HG03139 (cell line): ENCODE results near the gene PTBP3.

Source experiments
- ATAC-seq: cut with Tn5 transposase; IDR thresholded peaks from one replicate; pipeline ENCODE4 v1.9.1; 2021; ENCODE audit not compliant: unreplicated experiment

PTBP3 gene

GRCh38 chr9:112174222-112174964 is 159.0 kb downstream of the PTBP3 start:
- peak; percentile 84 for ATAC-seq

GRCh38 chr9:112173489-112174221 is 159.8 kb downstream of the PTBP3 start:
- ATAC-seq, result no peak

- ATAC-seq, result no peak
These were observed 162.5 kb downstream of the PTBP3 start for GRCh38 chr9:112170968-112171367.

GRCh38 chr9:112170235-112170634 is 163.2 kb downstream of the PTBP3 start:
- ATAC-seq, result no peak

GRCh38 chr9:112169368-112169767 is 164.1 kb downstream of the PTBP3 start:
- ATAC-seq, result no peak

GRCh38 chr9:112168197-112168596 is 165.2 kb downstream of the PTBP3 start:
- no peak for ATAC-seq
